ENCODE measurements around the gene USP25.
A peak's percentile ranks its signal among the peaks of the same experiment; 100 is the strongest.
"Not testable (repeated sequence)": the region's sequence is repeated elsewhere in the genome, so short reads cannot be mapped to it uniquely, and the experiment has no call there.

Gene USP25

DNA sequence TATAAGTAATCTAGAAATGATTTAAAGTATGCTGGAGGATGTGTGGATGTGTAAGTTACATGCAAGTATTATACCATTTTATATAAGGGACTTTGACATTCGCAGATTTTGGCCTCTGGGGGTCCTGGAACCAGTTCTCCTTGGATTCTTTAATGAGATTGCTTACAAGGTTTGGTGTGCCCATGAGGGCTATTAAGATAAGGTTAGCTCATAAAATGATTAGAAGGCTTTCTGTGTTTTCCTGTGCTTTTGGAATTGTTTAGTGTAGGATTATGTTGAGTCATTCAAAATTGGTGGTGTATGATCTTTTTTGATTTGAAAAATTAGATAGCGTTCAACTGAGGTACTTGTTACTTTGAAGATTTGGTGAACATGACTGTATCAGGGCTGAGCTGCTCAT, 5.6 kb downstream of the USP25 start:
- TF ChIP-seq, protein P1, sequence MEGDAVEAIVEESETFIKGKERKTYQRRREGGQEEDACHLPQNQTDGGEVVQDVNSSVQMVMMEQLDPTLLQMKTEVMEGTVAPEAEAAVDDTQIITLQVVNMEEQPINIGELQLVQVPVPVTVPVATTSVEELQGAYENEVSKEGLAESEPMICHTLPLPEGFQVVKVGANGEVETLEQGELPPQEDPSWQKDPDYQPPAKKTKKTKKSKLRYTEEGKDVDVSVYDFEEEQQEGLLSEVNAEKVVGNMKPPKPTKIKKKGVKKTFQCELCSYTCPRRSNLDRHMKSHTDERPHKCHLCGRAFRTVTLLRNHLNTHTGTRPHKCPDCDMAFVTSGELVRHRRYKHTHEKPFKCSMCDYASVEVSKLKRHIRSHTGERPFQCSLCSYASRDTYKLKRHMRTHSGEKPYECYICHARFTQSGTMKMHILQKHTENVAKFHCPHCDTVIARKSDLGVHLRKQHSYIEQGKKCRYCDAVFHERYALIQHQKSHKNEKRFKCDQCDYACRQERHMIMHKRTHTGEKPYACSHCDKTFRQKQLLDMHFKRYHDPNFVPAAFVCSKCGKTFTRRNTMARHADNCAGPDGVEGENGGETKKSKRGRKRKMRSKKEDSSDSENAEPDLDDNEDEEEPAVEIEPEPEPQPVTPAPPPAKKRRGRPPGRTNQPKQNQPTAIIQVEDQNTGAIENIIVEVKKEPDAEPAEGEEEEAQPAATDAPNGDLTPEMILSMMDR (IDR thresholded peaks at IDR 0.05; ENCODE audit: poor library complexity, severe bottlenecking): no peak
- DNase-seq (ENCODE audit: low spot score) (no peak), ATAC-seq (ENCODE audit: low read depth) (no peak)
- H3K27ac ChIP-seq (ENCODE audit: poor library complexity, severe bottlenecking): no peak overlapping the region
- H3K4me3 ChIP-seq (ENCODE audit: severe bottlenecking): no peak overlapping the region
- no peaks in the 10 kb centered on the region for H3K9me3 ChIP-seq (ENCODE audit: severe bottlenecking)
- H3K27me3 ChIP-seq (ENCODE audit: insufficient read depth, poor library complexity, severe bottlenecking): no peaks in the 10 kb centered on the region
- H3K4me1 ChIP-seq (ENCODE audit: insufficient read depth, poor library complexity, severe bottlenecking): peaks cover 25% of the 10 kb centered on the region
- H3K36me3 ChIP-seq (ENCODE audit: low read depth): no peaks in the 10 kb centered on the region; the same call in 1 of the 2 replicates

DNA sequence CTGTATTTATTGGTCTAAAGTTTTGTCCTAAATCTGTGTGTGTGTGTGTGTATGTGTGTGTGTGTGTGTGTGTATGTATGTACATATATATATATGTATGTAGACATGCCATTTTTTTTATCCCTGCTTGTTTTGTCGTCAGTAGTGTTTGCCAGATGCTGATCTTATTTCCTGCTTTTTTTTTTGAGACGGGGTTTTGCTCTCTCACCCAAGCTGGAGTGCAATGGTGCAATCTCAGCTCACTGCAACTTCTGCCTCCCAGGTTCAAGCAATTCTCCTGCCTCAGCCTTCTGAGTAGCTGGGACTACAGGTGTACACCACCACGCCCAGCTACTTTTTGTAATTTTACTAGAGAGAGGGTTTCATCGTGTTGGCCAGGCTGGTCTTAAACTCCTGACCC, 6.1 kb downstream of the USP25 start:
- peaks cover 27% of the 10 kb centered on the region for H3K4me1 ChIP-seq (ENCODE audit: insufficient read depth, poor library complexity, severe bottlenecking)
- not testable (repeated sequence) for H3K36me3 ChIP-seq (ENCODE audit: low read depth); H3K9me3 ChIP-seq (ENCODE audit: severe bottlenecking); H3K27me3 ChIP-seq (ENCODE audit: insufficient read depth, poor library complexity, severe bottlenecking); H3K27ac ChIP-seq (ENCODE audit: poor library complexity, severe bottlenecking); DNase-seq (ENCODE audit: low spot score); H3K4me3 ChIP-seq (ENCODE audit: severe bottlenecking); ATAC-seq (ENCODE audit: low read depth)

DNA sequence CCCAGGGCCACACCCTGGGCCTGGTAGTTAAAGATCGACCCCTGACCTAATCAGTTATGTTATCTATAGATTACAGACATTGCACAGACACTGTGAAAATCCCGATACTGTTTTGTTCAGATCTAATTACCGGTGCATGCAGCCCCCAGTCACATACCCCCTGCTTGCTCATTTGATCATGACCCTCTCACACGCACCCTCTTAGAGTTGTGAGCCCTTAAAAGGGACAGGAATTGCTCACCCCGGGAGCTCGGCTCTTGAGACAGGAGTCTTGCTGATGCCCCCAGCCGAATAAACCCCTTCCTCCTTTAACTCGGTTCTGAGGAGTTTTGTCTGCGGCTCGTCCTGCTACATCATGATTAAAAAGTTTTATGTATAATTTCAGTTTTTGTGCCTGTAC, 9.0 kb downstream of the USP25 start:
- ATAC-seq (ENCODE audit: low read depth); H3K4me3 ChIP-seq (ENCODE audit: severe bottlenecking); H3K27me3 ChIP-seq (ENCODE audit: insufficient read depth, poor library complexity, severe bottlenecking); H3K9me3 ChIP-seq (ENCODE audit: severe bottlenecking); H3K27ac ChIP-seq (ENCODE audit: poor library complexity, severe bottlenecking); DNase-seq (ENCODE audit: low spot score); H3K36me3 ChIP-seq (ENCODE audit: low read depth): not testable (repeated sequence)
- H3K4me1 ChIP-seq (ENCODE audit: insufficient read depth, poor library complexity, severe bottlenecking): peaks cover 42% of the 10 kb centered on the region

DNA sequence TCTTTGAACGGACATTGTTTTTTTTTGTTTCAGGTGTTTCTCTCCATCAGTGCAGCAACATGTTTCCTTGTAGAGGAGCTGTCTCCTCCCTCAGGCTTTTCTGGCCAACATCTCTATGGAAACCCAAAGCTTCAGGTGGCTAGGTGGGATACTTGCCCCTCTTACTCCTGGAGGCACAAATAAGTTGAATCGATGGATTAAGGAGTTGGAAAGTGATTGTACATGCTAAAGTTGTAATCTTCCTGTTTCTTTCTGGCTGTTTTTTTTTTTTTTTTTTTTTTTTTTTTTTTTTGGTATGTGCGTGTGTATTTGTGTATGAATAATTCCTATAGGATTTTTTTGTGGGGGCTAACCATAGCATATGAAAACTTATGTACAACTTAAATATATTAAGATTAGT, 10.6 kb downstream of the USP25 start:
- H3K4me1 ChIP-seq (ENCODE audit: insufficient read depth, poor library complexity, severe bottlenecking): peaks cover 38% of the 10 kb centered on the region
- H3K27ac ChIP-seq (ENCODE audit: poor library complexity, severe bottlenecking): no peak overlapping the region
- H3K36me3 ChIP-seq (ENCODE audit: low read depth): no peaks in the 10 kb centered on the region; the same call in 1 of the 2 replicates
- H3K4me3 ChIP-seq (ENCODE audit: severe bottlenecking): no peak overlapping the region
- no peaks in the 10 kb centered on the region for H3K9me3 ChIP-seq (ENCODE audit: severe bottlenecking)
- H3K27me3 ChIP-seq (ENCODE audit: insufficient read depth, poor library complexity, severe bottlenecking): no peaks in the 10 kb centered on the region
- TF ChIP-seq, protein P1 (IDR thresholded peaks at IDR 0.05; ENCODE audit: poor library complexity, severe bottlenecking): no peak
- no peak for ATAC-seq (ENCODE audit: low read depth)
- no peak for DNase-seq (ENCODE audit: low spot score)

DNA sequence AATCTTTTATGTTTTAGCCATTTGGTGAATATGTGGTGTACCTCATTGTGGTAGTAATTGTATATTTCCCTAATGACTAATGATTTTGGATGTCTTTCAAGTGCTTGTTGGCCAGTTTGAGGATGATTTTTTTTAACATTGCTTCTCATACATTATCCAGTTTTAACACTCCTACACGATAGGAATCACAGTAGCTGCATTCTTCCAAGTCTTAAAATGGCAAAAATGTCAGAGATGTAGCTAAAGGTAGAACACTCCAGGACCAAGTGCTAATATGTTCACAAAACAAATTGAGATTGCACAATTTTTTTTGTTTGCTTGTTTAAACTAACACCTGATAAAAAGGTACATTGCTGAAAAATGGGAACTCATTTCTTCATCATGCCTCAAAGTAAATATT, 11.7 kb downstream of the USP25 start:
- Histone ChIP-seq H3K4me3 (ENCODE audit: severe bottlenecking) (no peak overlapping the region), H3K27me3 (ENCODE audit: insufficient read depth, poor library complexity, severe bottlenecking) (no peaks in the 10 kb centered on the region), H3K27ac (ENCODE audit: poor library complexity, severe bottlenecking) (peak overlapping the region; percentile 24), H3K4me1 (ENCODE audit: insufficient read depth, poor library complexity, severe bottlenecking) (peaks cover 34% of the 10 kb centered on the region), H3K36me3 (ENCODE audit: low read depth) (no peaks in the 10 kb centered on the region; the same call in 1 of the 2 replicates), H3K9me3 (ENCODE audit: severe bottlenecking) (no peaks in the 10 kb centered on the region)
- TF ChIP-seq, protein P1 (IDR thresholded peaks at IDR 0.05; ENCODE audit: poor library complexity, severe bottlenecking): no peak
- DNase-seq (ENCODE audit: low spot score): no peak
- ATAC-seq (ENCODE audit: low read depth): peak; percentile 60

DNA sequence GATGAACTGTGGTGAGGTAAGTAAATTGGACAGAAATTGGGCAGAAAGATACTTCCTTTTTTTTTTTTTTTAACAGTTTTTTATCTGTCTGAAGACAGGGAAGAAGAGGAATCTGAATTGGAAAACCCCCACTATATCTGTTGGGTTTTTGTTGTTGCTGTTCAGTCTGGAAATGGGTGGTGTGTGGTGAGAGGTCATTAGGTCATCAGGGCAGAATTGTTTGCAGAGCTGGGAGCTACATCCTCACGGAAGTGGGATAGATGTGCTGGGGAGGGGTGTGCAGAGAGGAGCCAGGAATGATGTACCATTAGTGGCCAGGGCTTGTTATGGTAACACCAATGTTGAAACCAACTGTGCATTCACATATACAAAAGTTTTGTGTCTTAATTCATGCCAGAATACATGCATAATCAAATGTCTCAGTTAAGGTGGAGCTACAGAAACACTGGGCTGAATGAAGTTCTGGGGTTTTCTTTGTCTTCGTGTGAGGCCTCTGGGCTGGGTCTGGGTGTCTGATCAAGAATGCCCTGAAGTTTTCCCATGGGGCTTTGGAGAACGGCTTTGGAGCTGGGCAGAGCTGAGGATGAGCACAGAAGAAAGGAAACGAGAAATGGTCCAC, 12.4 kb downstream of the USP25 start:
- peaks cover 34% of the 10 kb centered on the region for H3K4me1 ChIP-seq (ENCODE audit: insufficient read depth, poor library complexity, severe bottlenecking)
- DNase-seq (ENCODE audit: low spot score) (no peak), ATAC-seq (ENCODE audit: low read depth) (no peak)
- H3K27me3 ChIP-seq (ENCODE audit: insufficient read depth, poor library complexity, severe bottlenecking): no peaks in the 10 kb centered on the region
- TF ChIP-seq, protein P1 (IDR thresholded peaks at IDR 0.05; ENCODE audit: poor library complexity, severe bottlenecking): no peak
- H3K9me3 ChIP-seq (ENCODE audit: severe bottlenecking): no peaks in the 10 kb centered on the region
- peak overlapping the region; percentile 24 for H3K27ac ChIP-seq (ENCODE audit: poor library complexity, severe bottlenecking)
- no peak overlapping the region for H3K4me3 ChIP-seq (ENCODE audit: severe bottlenecking)
- H3K36me3 ChIP-seq (ENCODE audit: low read depth): no peaks in the 10 kb centered on the region; the same call in 1 of the 2 replicates

All from RWPE2 (cell line).